ENCODE measurements around the gene TSPAN9.

- TF ChIP-seq, protein P1, sequence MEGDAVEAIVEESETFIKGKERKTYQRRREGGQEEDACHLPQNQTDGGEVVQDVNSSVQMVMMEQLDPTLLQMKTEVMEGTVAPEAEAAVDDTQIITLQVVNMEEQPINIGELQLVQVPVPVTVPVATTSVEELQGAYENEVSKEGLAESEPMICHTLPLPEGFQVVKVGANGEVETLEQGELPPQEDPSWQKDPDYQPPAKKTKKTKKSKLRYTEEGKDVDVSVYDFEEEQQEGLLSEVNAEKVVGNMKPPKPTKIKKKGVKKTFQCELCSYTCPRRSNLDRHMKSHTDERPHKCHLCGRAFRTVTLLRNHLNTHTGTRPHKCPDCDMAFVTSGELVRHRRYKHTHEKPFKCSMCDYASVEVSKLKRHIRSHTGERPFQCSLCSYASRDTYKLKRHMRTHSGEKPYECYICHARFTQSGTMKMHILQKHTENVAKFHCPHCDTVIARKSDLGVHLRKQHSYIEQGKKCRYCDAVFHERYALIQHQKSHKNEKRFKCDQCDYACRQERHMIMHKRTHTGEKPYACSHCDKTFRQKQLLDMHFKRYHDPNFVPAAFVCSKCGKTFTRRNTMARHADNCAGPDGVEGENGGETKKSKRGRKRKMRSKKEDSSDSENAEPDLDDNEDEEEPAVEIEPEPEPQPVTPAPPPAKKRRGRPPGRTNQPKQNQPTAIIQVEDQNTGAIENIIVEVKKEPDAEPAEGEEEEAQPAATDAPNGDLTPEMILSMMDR (IDR thresholded peaks at IDR 0.05; ENCODE audit: low read depth, low read length, poor library complexity, severe bottlenecking): no peak
- TF ChIP-seq EZH2phosphoT487 (IDR thresholded peaks at IDR 0.05; ENCODE audit: borderline replicate concordance, low read length): no peak
Measured at GRCh38 chr12:3316776-3317480, 239.7 kb downstream of the TSPAN9 start.

Data from DOHH2 (cell line).